Measurements from ENCODE around the gene IL36B. TPM values are rescaled to one million over a fixed set of nuclear protein-coding genes. Genes with fewer than 3 reads are reported as not detected.
A peak's percentile ranks its signal among the peaks of the same experiment; 100 is the strongest.

IL36B gene
- total RNA-seq, 4 donors from 2014 or later: not detected

GRCh38 chr2:113005030-113005509 is 47.6 kb downstream of the IL36B start, which contains the start of gene IL36A:
TSS of gene IL36A (plus strand) at chr2:113005459. CDS start at chr2:113005872, 413 bp downstream.
- DNase-seq: no peak
- Histone ChIP-seq H3K27ac (no peak within 1 kb of the TSS), H3K36me3 (no peaks in the 10 kb centered on the region), H3K4me3 (no peak within 1 kb of the TSS), H3K4me1 (no peaks in the 10 kb centered on the region), H3K9me3 (peaks cover 0 to 3% (median 0%) of the 10 kb centered on the region in 4 donors), H3K27me3 (no peaks in the 10 kb centered on the region)
- no peak for TF ChIP-seq POLR2A (IDR thresholded peaks at IDR 0.05)
- TF ChIP-seq CTCF (IDR thresholded peaks at IDR 0.05): no peak

GRCh38 chr2:113002677-113003076 is 50.0 kb downstream of the IL36B start:
- Histone ChIP-seq H3K27me3 (no peaks in the 10 kb centered on the region), H3K27ac (no peak overlapping the region), H3K4me3 (no peak overlapping the region), H3K36me3 (no peaks in the 10 kb centered on the region), H3K4me1 (no peaks in the 10 kb centered on the region), H3K9me3 (peaks cover 0 to 8% (median 0%) of the 10 kb centered on the region in 4 donors)
- TF ChIP-seq POLR2A (IDR thresholded peaks at IDR 0.05) (no peak), CTCF (IDR thresholded peaks at IDR 0.05) (no peak)
- DNase-seq: no peak

- no peak for DNase-seq
- Histone ChIP-seq H3K4me3 (no peak overlapping the region), H3K4me1 (no peaks in the 10 kb centered on the region), H3K27me3 (no peaks in the 10 kb centered on the region), H3K27ac (no peak overlapping the region), H3K9me3 (peaks cover 0 to 8% (median 0%) of the 10 kb centered on the region in 4 donors), H3K36me3 (no peaks in the 10 kb centered on the region)
- TF ChIP-seq CTCF (IDR thresholded peaks at IDR 0.05) (no peak), POLR2A (IDR thresholded peaks at IDR 0.05) (no peak)
Observed at GRCh38 chr2:113000436-113000835, 52.2 kb downstream of the IL36B start.

GRCh38 chr2:112997151-112997550 is 55.5 kb downstream of the IL36B start:
- no peaks in the 10 kb centered on the region for H3K4me1 ChIP-seq
- DNase-seq: no peak
- H3K27me3 ChIP-seq: no peaks in the 10 kb centered on the region
- peaks cover 0 to 8% (median 0%) of the 10 kb centered on the region in 4 donors for H3K9me3 ChIP-seq
- no peak overlapping the region for H3K4me3 ChIP-seq
- no peak overlapping the region for H3K27ac ChIP-seq
- H3K36me3 ChIP-seq: no peaks in the 10 kb centered on the region
- TF ChIP-seq POLR2A (IDR thresholded peaks at IDR 0.05) (no peak), CTCF (IDR thresholded peaks at IDR 0.05) (no peak)

- Histone ChIP-seq H3K27ac (no peak overlapping the region), H3K36me3 (no peaks in the 10 kb centered on the region), H3K27me3 (no peaks in the 10 kb centered on the region), H3K4me1 (no peaks in the 10 kb centered on the region), H3K4me3 (no peak overlapping the region), H3K9me3 (peaks cover 0 to 8% (median 0%) of the 10 kb centered on the region in 4 donors)
- peak in 2 of 3 donors; percentile 56 to 69 for DNase-seq
- TF ChIP-seq POLR2A (IDR thresholded peaks at IDR 0.05) (no peak), CTCF (IDR thresholded peaks at IDR 0.05) (no peak)
Observed at GRCh38 chr2:112996635-112997034, 56.0 kb downstream of the IL36B start.

Data from Peyer's patch (tissue), 4 donors.